HepG2 (cell line): Measurements from ENCODE around the gene NR2F6. TPM values are rescaled to one million over a fixed set of nuclear protein-coding genes. Genes with fewer than 3 reads are reported as not detected.

ENCODE experiments used
- ARNT2 ChIP-seq: sonication (generic); formaldehyde crosslinking; IDR thresholded peaks from 2 replicates; pipeline ENCODE4 v1.8.0; 2022; ENCODE audit warnings: mild to moderate bottlenecking, low read depth, missing genetic modification reagents, moderate library complexity
- ATF7-NPFF ChIP-seq: sonication (generic); formaldehyde crosslinking; IDR thresholded peaks from 2 replicates; pipeline ENCODE4 v1.8.1; 2023; ENCODE audit warnings: mild to moderate bottlenecking, low read depth, missing genetic modification reagents, moderate library complexity
- ATM ChIP-seq: fragments of 450-650 bp; IDR thresholded peaks from 2 replicates; pipeline ENCODE4 v1.7.1; 2017; ENCODE audit warnings: mild to moderate bottlenecking, borderline replicate concordance
- ETV5 ChIP-seq: IDR thresholded peaks from 2 replicates; pipeline ENCODE4 v1.6.1; 2018; ENCODE audit warnings: missing biosample characterization, missing genetic modification reagents, inconsistent platforms, borderline replicate concordance
- HNF4A ChIP-seq: sonication (generic); formaldehyde crosslinking; IDR thresholded peaks from 2 replicates; pipeline ENCODE4 v1.4.0; 2020; ENCODE audit warnings: missing genetic modification reagents
- MAX ChIP-seq: IDR thresholded peaks from 2 replicates; pipeline ENCODE4 v1.6.1; 2012; ENCODE audit warnings: inconsistent platforms
- MTA3 ChIP-seq: sonication (generic); formaldehyde crosslinking; IDR thresholded peaks from 2 replicates; pipeline ENCODE4 v1.4.0; 2020; ENCODE audit warnings: missing genetic modification reagents
- RBM39 ChIP-seq: fragments of 200-400 bp; formaldehyde crosslinking; IDR thresholded peaks from one replicate; pipeline ENCODE4 v1.6.1; 2018; ENCODE audit warnings: antibody characterized with exemption, mild to moderate bottlenecking, low read depth, low read length; ENCODE audit not compliant: poor library complexity, severe bottlenecking
- SATB2 ChIP-seq: sonication (generic); formaldehyde crosslinking; IDR thresholded peaks from 2 replicates; pipeline ENCODE4 v1.5.0; 2020; ENCODE audit warnings: missing genetic modification reagents
- TBL1XR1 ChIP-seq: fragments of 150-350 bp; IDR thresholded peaks from 2 replicates; pipeline ENCODE4 v1.6.1; 2014; ENCODE audit warnings: borderline replicate concordance, low read length; ENCODE audit not compliant: partially characterized antibody
- ZBTB7B ChIP-seq: sonication (generic); formaldehyde crosslinking; IDR thresholded peaks from 2 replicates; pipeline ENCODE4 v1.4.0; 2020; ENCODE audit warnings: missing genetic modification reagents
- ZMYM2 ChIP-seq: sonication (generic); formaldehyde crosslinking; IDR thresholded peaks from 2 replicates; pipeline ENCODE4 v1.8.0; 2022; ENCODE audit warnings: mild to moderate bottlenecking, missing genetic modification reagents
- ZNF12 ChIP-seq: sonication (generic); formaldehyde crosslinking; IDR thresholded peaks from 2 replicates; pipeline ENCODE4 v1.5.0; 2020; ENCODE audit warnings: missing genetic modification reagents
- ZNF136 ChIP-seq: sonication (generic); formaldehyde crosslinking; IDR thresholded peaks from 2 replicates; pipeline ENCODE4 v1.8.1; 2022; ENCODE audit warnings: low read depth, mild to moderate bottlenecking, moderate library complexity, missing genetic modification reagents
- ZNF207 ChIP-seq: fragments of 450-650 bp; IDR thresholded peaks from 2 replicates; pipeline ENCODE4 v1.6.1; 2016; ENCODE audit warnings: antibody characterized with exemption, borderline replicate concordance
- ZNF33B ChIP-seq: sonication (generic); formaldehyde crosslinking; IDR thresholded peaks from 2 replicates; pipeline ENCODE4 v1.5.1; 2020; ENCODE audit warnings: mild to moderate bottlenecking, missing genetic modification reagents
- ZNF607 ChIP-seq: sonication (generic); formaldehyde crosslinking; IDR thresholded peaks from 2 replicates; pipeline ENCODE4 v1.5.1; 2020; ENCODE audit warnings: missing genetic modification reagents, mild to moderate bottlenecking, borderline replicate concordance
- ZNF703 ChIP-seq: sonication (generic); formaldehyde crosslinking; IDR thresholded peaks from 2 replicates; pipeline ENCODE4 v1.5.1; 2020; ENCODE audit warnings: missing genetic modification reagents, mild to moderate bottlenecking, moderate library complexity, borderline replicate concordance
- ZNF713 ChIP-seq: sonication (generic); formaldehyde crosslinking; IDR thresholded peaks from 2 replicates; pipeline ENCODE4 v1.4.0; 2020; ENCODE audit warnings: mild to moderate bottlenecking, missing genetic modification reagents
- polyA plus RNA-seq, 8 experiments: library from polyadenylated mRNA; depleted of rRNA in 3 of 8; stranded (reverse) in 7 of 8; unstranded in 1 of 8; fragments of >200 nt; fragmentation: Illumina TruSeq in 4 of 8; extraction: Trizol in 4 of 8; gene quantifications; 2 replicates each; pipeline versions ENCODE4 v1.2.1 to v1.2.3, GENCODE V29; 2011 to 2016; ENCODE audit warnings: low read depth in 4 of 8, missing spikeins in 1 of 8, mixed read lengths in 1 of 8; ENCODE audit not compliant: insufficient read depth in 1 of 8
- total RNA-seq, 5 experiments: library from RNA; depleted of rRNA; stranded (reverse); fragments of >200 nt; fragmentation: Illumina TruSeq; extraction: Trizol; gene quantifications; 2 replicates each; pipeline ENCODE4 v1.2.3, GENCODE V29; 2016; ENCODE audit warnings: low read depth in 1 of 5
- TF ChIP-seq, protein P1 (sequence below): sonication (generic); formaldehyde crosslinking; IDR thresholded peaks from 2 replicates; pipeline ENCODE4 v1.4.0; 2020; ENCODE audit warnings: mild to moderate bottlenecking, missing genetic modification reagents
- TF ChIP-seq, protein P2 (sequence below): sonication (generic); formaldehyde crosslinking; IDR thresholded peaks from 2 replicates; pipeline ENCODE4 v1.4.0; 2020; ENCODE audit warnings: missing genetic modification reagents
- TF ChIP-seq, protein P3 (sequence below): sonication (generic); formaldehyde crosslinking; IDR thresholded peaks from 2 replicates; pipeline ENCODE4 v1.4.0; 2020; ENCODE audit warnings: missing genetic modification reagents
- TF ChIP-seq, protein P4 (sequence below): sonication (generic); formaldehyde crosslinking; IDR thresholded peaks from 2 replicates; pipeline ENCODE4 v1.4.0; 2020; ENCODE audit warnings: missing genetic modification reagents

The NR2F6 gene
- total and polyA plus RNA-seq, 2 of the 13 experiments (the other 11 are each of a cell fraction or from before 2014, with no cell fraction given) = 30.9 to 72.4 TPM

- TF ChIP-seq ZNF207 = no peak
- no peak for TF ChIP-seq ZNF12 (CRISPR knock-in tag)
- TF ChIP-seq, protein P1, sequence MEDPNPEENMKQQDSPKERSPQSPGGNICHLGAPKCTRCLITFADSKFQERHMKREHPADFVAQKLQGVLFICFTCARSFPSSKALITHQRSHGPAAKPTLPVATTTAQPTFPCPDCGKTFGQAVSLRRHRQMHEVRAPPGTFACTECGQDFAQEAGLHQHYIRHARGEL (CRISPR knock-in tag) = no peak
- no peak for TF ChIP-seq ZNF607 (CRISPR knock-in tag)
- TF ChIP-seq SATB2 = no peak
- no peak for TF ChIP-seq ATF7-NPFF (CRISPR knock-in tag)
- no peak for TF ChIP-seq MTA3 (CRISPR knock-in tag)
- TF ChIP-seq ATM = no peak
- peak; percentile 57; the same call in 1 of the 2 replicates for TF ChIP-seq ZBTB7B
- no peak for TF ChIP-seq ZNF136 (CRISPR knock-in tag)
- TF ChIP-seq, protein P2, sequence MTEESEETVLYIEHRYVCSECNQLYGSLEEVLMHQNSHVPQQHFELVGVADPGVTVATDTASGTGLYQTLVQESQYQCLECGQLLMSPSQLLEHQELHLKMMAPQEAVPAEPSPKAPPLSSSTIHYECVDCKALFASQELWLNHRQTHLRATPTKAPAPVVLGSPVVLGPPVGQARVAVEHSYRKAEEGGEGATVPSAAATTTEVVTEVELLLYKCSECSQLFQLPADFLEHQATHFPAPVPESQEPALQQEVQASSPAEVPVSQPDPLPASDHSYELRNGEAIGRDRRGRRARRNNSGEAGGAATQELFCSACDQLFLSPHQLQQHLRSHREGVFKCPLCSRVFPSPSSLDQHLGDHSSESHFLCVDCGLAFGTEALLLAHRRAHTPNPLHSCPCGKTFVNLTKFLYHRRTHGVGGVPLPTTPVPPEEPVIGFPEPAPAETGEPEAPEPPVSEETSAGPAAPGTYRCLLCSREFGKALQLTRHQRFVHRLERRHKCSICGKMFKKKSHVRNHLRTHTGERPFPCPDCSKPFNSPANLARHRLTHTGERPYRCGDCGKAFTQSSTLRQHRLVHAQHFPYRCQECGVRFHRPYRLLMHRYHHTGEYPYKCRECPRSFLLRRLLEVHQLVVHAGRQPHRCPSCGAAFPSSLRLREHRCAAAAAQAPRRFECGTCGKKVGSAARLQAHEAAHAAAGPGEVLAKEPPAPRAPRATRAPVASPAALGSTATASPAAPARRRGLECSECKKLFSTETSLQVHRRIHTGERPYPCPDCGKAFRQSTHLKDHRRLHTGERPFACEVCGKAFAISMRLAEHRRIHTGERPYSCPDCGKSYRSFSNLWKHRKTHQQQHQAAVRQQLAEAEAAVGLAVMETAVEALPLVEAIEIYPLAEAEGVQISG (CRISPR knock-in tag) = peak; percentile 36
- TF ChIP-seq ARNT2 (CRISPR knock-in tag) = no peak; the same call in 1 of the 2 replicates
- peak; percentile 87 for TF ChIP-seq HNF4A (CRISPR knock-in tag)
- no peak for TF ChIP-seq ZNF33B (CRISPR knock-in tag)
- TF ChIP-seq, protein P3, sequence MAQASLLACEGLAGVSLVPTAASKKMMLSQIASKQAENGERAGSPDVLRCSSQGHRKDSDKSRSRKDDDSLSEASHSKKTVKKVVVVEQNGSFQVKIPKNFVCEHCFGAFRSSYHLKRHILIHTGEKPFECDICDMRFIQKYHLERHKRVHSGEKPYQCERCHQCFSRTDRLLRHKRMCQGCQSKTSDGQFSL (CRISPR knock-in tag) = 0 out of 2 replicates have a peak, but pooled peaks have one; percentile 17
- no peak for TF ChIP-seq ZMYM2
- TF ChIP-seq MAX = peak; percentile 62; the same call in 1 of the 2 replicates
- TF ChIP-seq ZNF713 = no peak
- TF ChIP-seq ZNF703 = no peak
- TF ChIP-seq TBL1XR1 = peak; percentile 29
- TF ChIP-seq ETV5 (CRISPR knock-in tag) = no peak
- TF ChIP-seq, protein P4, sequence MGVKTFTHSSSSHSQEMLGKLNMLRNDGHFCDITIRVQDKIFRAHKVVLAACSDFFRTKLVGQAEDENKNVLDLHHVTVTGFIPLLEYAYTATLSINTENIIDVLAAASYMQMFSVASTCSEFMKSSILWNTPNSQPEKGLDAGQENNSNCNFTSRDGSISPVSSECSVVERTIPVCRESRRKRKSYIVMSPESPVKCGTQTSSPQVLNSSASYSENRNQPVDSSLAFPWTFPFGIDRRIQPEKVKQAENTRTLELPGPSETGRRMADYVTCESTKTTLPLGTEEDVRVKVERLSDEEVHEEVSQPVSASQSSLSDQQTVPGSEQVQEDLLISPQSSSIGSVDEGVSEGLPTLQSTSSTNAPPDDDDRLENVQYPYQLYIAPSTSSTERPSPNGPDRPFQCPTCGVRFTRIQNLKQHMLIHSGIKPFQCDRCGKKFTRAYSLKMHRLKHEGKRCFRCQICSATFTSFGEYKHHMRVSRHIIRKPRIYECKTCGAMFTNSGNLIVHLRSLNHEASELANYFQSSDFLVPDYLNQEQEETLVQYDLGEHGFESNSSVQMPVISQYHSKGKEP = no peak
- TF ChIP-seq RBM39 = peak; percentile 27
These were observed 2.4 kb downstream of the NR2F6 start (continued) for GRCh38 chr19:17243211-17243829.
